MM.1S (cell line): ENCODE results near the gene ELP6.

Experiments used
- DNase-seq: peaks from one replicate; pipeline ENCODE4 v3.0.0-alpha.2; 2015
- H2AFZ ChIP-seq: fragments of 300-600 bp; sonication (generic); 2 replicates; pipeline ENCODE4 v1.6.0; 2016; ENCODE audit warnings: antibody characterized with exemption, low read length
- H3F3A ChIP-seq: fragments of 300-600 bp; sonication (generic); 2 replicates; pipeline ENCODE4 v1.6.1; 2016; ENCODE audit warnings: mild to moderate bottlenecking, antibody characterized with exemption, low read length, moderate library complexity, mixed read lengths; ENCODE audit not compliant: insufficient read depth
- H3K27ac ChIP-seq: fragments of 300-600 bp; sonication (generic); 2 replicates; pipeline ENCODE4 v1.5.1; 2016; ENCODE audit warnings: mild to moderate bottlenecking, low read length
- H3K27me3 ChIP-seq: fragments of 300-600 bp; sonication (generic); replicated peaks from 2 replicates; pipeline ENCODE4 v1.6.0; 2016; ENCODE audit warnings: low read length; ENCODE audit not compliant: insufficient read depth
- H3K36me3 ChIP-seq: fragments of 300-600 bp; sonication (generic); replicated peaks from 2 replicates; pipeline ENCODE4 v1.6.1; 2016; ENCODE audit warnings: mild to moderate bottlenecking, low read length, mixed read lengths; ENCODE audit not compliant: insufficient read depth
- H3K4me1 ChIP-seq: fragments of 300-600 bp; sonication (generic); 2 replicates; pipeline ENCODE4 v1.6.1; 2016; ENCODE audit warnings: low read length, mixed read lengths
- H3K4me2 ChIP-seq: fragments of 300-600 bp; sonication (generic); 2 replicates; pipeline ENCODE4 v1.6.0; 2016; ENCODE audit warnings: low read depth, low read length
- H3K4me3 ChIP-seq: fragments of 300-600 bp; sonication (generic); 2 replicates; pipeline ENCODE4 v1.5.1; 2016; ENCODE audit warnings: low read length, mixed read lengths
- H3K79me2 ChIP-seq: fragments of 300-600 bp; sonication (generic); 2 replicates; pipeline ENCODE4 v1.6.1; 2016; ENCODE audit warnings: mixed run types, low read length, mixed read lengths
- H3K9ac ChIP-seq: fragments of 300-600 bp; sonication (generic); 2 replicates; pipeline ENCODE4 v1.6.1; 2016; ENCODE audit warnings: low read length, mixed read lengths
- H3K9me2 ChIP-seq: fragments of 300-600 bp; sonication (generic); replicated peaks from 2 replicates; pipeline ENCODE4 v1.6.1; 2016; ENCODE audit warnings: mild to moderate bottlenecking, low read length, mixed read lengths; ENCODE audit not compliant: insufficient read depth
- H3K9me3 ChIP-seq: fragments of 300-600 bp; sonication (generic); replicated peaks from 2 replicates; pipeline ENCODE4 v1.6.1; 2016; ENCODE audit warnings: mild to moderate bottlenecking, low read length, mixed read lengths; ENCODE audit not compliant: insufficient read depth
- H4K20me1 ChIP-seq: fragments of 300-600 bp; sonication (generic); 2 replicates; pipeline ENCODE4 v1.6.1; 2016; ENCODE audit warnings: mild to moderate bottlenecking, low read length, moderate library complexity, mixed read lengths; ENCODE audit not compliant: insufficient read depth
- EZH2 ChIP-seq: fragments of 300-600 bp; sonication (generic); optimal IDR thresholded peaks from 2 replicates; pipeline ENCODE3; 2017; ENCODE audit warnings: low read depth, mild to moderate bottlenecking, antibody characterized with exemption, low read length, mixed read lengths
- EZH2phosphoT487 ChIP-seq: fragments of 300-600 bp; sonication (generic); IDR thresholded peaks from 2 replicates; pipeline ENCODE4 v1.6.1; 2018; ENCODE audit warnings: antibody characterized with exemption, low read length
- TF ChIP-seq, protein P1 (sequence below): fragments of 300-600 bp; sonication (generic); IDR thresholded peaks from 2 replicates; pipeline ENCODE4 v1.5.1; 2016; ENCODE audit warnings: antibody characterized with exemption, low read length, mixed read lengths

Gene ELP6

DNA sequence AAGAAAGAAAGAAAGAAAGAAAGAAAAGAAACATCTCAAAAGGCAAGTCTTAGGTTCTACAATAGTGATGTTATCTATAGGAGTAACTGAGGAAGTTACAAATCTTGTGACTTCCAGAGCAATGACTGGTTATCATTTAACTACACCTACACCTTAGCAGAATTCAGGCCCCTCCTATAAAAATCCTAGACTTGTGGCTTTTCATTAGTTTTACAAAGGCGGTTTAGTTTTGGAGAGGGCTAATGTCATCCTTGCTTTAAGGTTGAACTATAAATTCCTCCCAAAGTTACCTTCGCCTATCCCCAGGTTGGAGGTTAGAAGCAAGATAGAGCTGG, 33.7 kb downstream of the ELP6 start:
- DNase-seq = no peak
- H3F3A ChIP-seq = peaks cover 5% of the 10 kb centered on the region
- H3K36me3 ChIP-seq = no peaks in the 10 kb centered on the region
- H4K20me1 ChIP-seq = no peaks in the 10 kb centered on the region
- H3K27me3 ChIP-seq = no peaks in the 10 kb centered on the region
- peaks cover 8% of the 10 kb centered on the region for H3K79me2 ChIP-seq
- H3K9ac ChIP-seq = no peak overlapping the region
- H3K27ac ChIP-seq = no peak overlapping the region
- H3K9me3 ChIP-seq = no peaks in the 10 kb centered on the region
- H3K4me1 ChIP-seq = peaks cover 3% of the 10 kb centered on the region; the same call in 1 of the 2 replicates
- H3K4me2 ChIP-seq = no peak overlapping the region
- no peak overlapping the region for H3K4me3 ChIP-seq
- TF ChIP-seq EZH2phosphoT487 = no peak
- TF ChIP-seq EZH2 = no peak
- TF ChIP-seq, protein P1, sequence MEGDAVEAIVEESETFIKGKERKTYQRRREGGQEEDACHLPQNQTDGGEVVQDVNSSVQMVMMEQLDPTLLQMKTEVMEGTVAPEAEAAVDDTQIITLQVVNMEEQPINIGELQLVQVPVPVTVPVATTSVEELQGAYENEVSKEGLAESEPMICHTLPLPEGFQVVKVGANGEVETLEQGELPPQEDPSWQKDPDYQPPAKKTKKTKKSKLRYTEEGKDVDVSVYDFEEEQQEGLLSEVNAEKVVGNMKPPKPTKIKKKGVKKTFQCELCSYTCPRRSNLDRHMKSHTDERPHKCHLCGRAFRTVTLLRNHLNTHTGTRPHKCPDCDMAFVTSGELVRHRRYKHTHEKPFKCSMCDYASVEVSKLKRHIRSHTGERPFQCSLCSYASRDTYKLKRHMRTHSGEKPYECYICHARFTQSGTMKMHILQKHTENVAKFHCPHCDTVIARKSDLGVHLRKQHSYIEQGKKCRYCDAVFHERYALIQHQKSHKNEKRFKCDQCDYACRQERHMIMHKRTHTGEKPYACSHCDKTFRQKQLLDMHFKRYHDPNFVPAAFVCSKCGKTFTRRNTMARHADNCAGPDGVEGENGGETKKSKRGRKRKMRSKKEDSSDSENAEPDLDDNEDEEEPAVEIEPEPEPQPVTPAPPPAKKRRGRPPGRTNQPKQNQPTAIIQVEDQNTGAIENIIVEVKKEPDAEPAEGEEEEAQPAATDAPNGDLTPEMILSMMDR = no peak
- no peaks in the 10 kb centered on the region for H3K9me2 ChIP-seq
- no peak overlapping the region for H2AFZ ChIP-seq

DNA sequence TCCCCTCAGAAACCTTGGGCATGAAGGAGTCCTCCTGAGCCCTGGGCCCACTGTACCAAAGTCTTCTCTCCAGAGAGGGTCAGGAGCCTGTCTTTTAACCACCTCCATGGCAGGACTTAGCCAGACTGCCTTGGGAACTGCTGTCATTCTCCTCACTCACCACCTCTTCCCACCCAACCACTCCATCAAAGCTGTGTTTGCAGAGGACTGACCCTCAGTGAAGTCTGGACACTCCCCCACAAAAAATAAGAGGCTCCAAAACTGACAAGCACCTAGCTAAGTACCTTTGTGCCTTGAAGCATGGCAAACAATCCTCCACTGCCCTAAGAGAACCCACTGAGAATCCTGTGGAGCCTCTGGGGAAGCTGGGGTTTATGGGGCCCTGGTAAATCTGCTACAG, 35.5 kb downstream of the ELP6 start:
- Histone ChIP-seq H3K36me3 (no peaks in the 10 kb centered on the region), H3K27ac (no peak overlapping the region), H3K4me3 (no peak overlapping the region), H2AFZ (no peak overlapping the region), H3K27me3 (no peaks in the 10 kb centered on the region), H3K79me2 (peaks cover 26% of the 10 kb centered on the region), H3K9ac (no peak overlapping the region), H3K4me1 (peaks cover 3% of the 10 kb centered on the region; the same call in 1 of the 2 replicates), H3K9me3 (no peaks in the 10 kb centered on the region), H3K9me2 (no peaks in the 10 kb centered on the region), H3F3A (peaks cover 6% of the 10 kb centered on the region), H3K4me2 (no peak overlapping the region), H4K20me1 (peaks cover 3% of the 10 kb centered on the region; the same call in 1 of the 2 replicates)
- DNase-seq = no peak
- TF ChIP-seq, protein P1 = no peak
- TF ChIP-seq EZH2 (no peak), EZH2phosphoT487 (no peak)

DNA sequence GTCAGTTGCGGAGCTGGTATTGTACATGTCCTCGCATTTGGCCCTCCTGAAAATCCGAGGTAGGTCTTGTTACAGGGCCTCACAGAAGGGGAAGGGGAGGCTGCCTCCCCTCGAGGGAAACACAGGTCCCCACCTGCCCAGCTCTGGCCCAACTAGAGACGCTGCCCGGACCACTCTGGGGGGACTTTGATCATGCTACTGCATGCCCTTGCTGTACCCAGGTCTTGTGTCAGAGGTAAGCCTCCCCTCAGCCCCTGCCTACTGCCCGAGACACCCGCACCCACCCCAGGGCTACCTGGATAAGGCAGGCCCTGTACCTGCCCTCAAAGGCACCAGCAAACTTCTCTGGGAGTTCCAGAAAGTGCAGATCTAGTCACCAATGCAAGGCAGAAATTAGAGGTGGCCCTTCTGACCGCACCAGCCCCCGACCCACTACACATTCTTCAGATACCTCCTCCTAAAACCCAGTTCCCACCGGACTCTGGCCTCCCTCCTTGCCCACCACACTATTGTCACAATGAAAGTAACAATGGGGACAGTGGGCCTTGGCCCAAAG, 36.8 kb downstream of the ELP6 start:
- H3K4me3 ChIP-seq = no peak overlapping the region
- H2AFZ ChIP-seq = peak overlapping the region; percentile 98

More for the DNA sequence above, 36.8 kb downstream of the ELP6 start:
- no peaks in the 10 kb centered on the region for H3K27me3 ChIP-seq
- H4K20me1 ChIP-seq = peaks cover 3% of the 10 kb centered on the region; the same call in 1 of the 2 replicates
- TF ChIP-seq, protein P1 = no peak
- no peak for TF ChIP-seq EZH2
- peaks cover 35% of the 10 kb centered on the region for H3K79me2 ChIP-seq
- no peak overlapping the region for H3K27ac ChIP-seq
- peak overlapping the region; percentile 49; the same call in 1 of the 2 replicates for H3K4me2 ChIP-seq
- no peaks in the 10 kb centered on the region for H3K36me3 ChIP-seq
- no peak overlapping the region for H3K9ac ChIP-seq
- peaks cover 3% of the 10 kb centered on the region; the same call in 1 of the 2 replicates for H3K4me1 ChIP-seq
- DNase-seq = no peak
- peaks cover 6% of the 10 kb centered on the region for H3F3A ChIP-seq
- H3K9me2 ChIP-seq = no peaks in the 10 kb centered on the region
- H3K9me3 ChIP-seq = no peaks in the 10 kb centered on the region
